Body of pancreas (tissue), 4 donors: ENCODE measurements around the gene SYCP2.

Experiments used
- POLR2A ChIP-seq, 3 donors: fragments of 450-650 bp; IDR thresholded peaks; one replicate each; pipeline ENCODE4 v1.6.1; 2016; ENCODE audit warnings: antibody characterized with exemption in 3 of 3, mild to moderate bottlenecking in 2 of 3
- TF ChIP-seq, protein P1 (sequence below), 7 experiments: fragments of 450-650 bp in 4 of 7; fragments of 200-600 bp in 3 of 7; sonication (generic) in 3 of 7; IDR thresholded peaks; one replicate each; pipeline ENCODE4 v1.5.1; 2016 to 2019; ENCODE audit warnings: antibody characterized with exemption in 7 of 7

DNA sequence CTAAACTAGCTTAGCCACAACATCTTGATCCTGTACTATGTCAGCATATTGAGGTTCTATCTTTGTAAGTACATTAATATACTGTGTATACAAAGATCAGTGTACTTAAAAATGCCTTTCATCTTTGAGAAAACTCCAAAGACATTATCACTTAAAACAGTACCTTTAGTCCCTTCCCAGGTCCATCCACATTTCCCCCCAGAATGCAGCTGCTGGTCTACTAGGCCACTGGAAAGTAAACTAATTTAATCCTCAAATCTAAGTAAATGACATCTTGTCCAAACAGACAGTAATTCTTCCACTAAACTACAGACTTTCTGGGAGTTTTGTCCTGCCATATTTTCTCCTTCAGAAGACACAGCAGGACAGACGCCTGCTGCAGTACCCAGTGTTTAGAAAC, 68.7 kb downstream of the SYCP2 start:
- TF ChIP-seq, protein P1, sequence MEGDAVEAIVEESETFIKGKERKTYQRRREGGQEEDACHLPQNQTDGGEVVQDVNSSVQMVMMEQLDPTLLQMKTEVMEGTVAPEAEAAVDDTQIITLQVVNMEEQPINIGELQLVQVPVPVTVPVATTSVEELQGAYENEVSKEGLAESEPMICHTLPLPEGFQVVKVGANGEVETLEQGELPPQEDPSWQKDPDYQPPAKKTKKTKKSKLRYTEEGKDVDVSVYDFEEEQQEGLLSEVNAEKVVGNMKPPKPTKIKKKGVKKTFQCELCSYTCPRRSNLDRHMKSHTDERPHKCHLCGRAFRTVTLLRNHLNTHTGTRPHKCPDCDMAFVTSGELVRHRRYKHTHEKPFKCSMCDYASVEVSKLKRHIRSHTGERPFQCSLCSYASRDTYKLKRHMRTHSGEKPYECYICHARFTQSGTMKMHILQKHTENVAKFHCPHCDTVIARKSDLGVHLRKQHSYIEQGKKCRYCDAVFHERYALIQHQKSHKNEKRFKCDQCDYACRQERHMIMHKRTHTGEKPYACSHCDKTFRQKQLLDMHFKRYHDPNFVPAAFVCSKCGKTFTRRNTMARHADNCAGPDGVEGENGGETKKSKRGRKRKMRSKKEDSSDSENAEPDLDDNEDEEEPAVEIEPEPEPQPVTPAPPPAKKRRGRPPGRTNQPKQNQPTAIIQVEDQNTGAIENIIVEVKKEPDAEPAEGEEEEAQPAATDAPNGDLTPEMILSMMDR (IDR thresholded peaks at IDR 0.05): no peak
- no peak for TF ChIP-seq POLR2A (IDR thresholded peaks at IDR 0.05)
